K562 treated with DMSO at 1 percent for 24 hours (cell line): Measurements from ENCODE around the gene TCHHL1. TPM values are rescaled to one million over a fixed set of nuclear protein-coding genes. Genes with fewer than 3 reads are reported as not detected.

Experiments used
- total RNA-seq: library from RNA; unstranded; fragments of 300-600 nt; gene quantifications from 2 replicates; pipeline ENCODE4 v1.2.3, GENCODE V29; 2022; ENCODE audit warnings: low read depth; ENCODE audit not compliant: insufficient read depth

TCHHL1 gene
- total RNA-seq: not detected in 2 replicates

GRCh38 chr1:152089014-152089674, at the start of gene TCHHL1:
TCHHL1 (minus strand) TSS chr1:152089064; CDS start chr1:152088143, 921 bp downstream.

GRCh38 chr1:152115344-152115743, 26.5 kb upstream of the TCHHL1 start, which contains the start of gene TCHH:
TCHH (minus strand) TSS chr1:152115444; CDS start chr1:152114080, 1,364 bp downstream.

GRCh38 chr1:152036267-152037216, 52.3 kb downstream of the TCHHL1 start, which contains the start of gene S100A11:
S100A11 (minus strand) TSS chr1:152037004; CDS start chr1:152036915, 89 bp downstream.

Other genes with a start within 250 kb of the TCHHL1 start
- not detected in 2 replicates for gene C2CD4D, start 249.2 kb downstream of the TCHHL1 start, total RNA-seq
- not detected in 2 replicates for gene THEM5, start 235.4 kb downstream of the TCHHL1 start, total RNA-seq
- 18.1 TPM in 2 replicates for gene THEM4, start 179.6 kb downstream of the TCHHL1 start, total RNA-seq
- not detected in 2 replicates for gene S100A10, start 95.2 kb downstream of the TCHHL1 start, total RNA-seq
- 596 and 648 TPM in 2 replicates for gene S100A11, start 52.1 kb downstream of the TCHHL1 start, total RNA-seq
- gene TCHH, start 26.4 kb upstream of the TCHHL1 start, total RNA-seq: not detected in 2 replicates
- not detected in 2 replicates for gene RPTN, start 70.2 kb upstream of the TCHHL1 start, total RNA-seq
- not detected in 2 replicates for gene HRNR, start 135.1 kb upstream of the TCHHL1 start, total RNA-seq
- not detected in 2 replicates for gene FLG, start 236.2 kb upstream of the TCHHL1 start, total RNA-seq